Measurements from ENCODE around the gene TBL2.

The TBL2 gene

DNA sequence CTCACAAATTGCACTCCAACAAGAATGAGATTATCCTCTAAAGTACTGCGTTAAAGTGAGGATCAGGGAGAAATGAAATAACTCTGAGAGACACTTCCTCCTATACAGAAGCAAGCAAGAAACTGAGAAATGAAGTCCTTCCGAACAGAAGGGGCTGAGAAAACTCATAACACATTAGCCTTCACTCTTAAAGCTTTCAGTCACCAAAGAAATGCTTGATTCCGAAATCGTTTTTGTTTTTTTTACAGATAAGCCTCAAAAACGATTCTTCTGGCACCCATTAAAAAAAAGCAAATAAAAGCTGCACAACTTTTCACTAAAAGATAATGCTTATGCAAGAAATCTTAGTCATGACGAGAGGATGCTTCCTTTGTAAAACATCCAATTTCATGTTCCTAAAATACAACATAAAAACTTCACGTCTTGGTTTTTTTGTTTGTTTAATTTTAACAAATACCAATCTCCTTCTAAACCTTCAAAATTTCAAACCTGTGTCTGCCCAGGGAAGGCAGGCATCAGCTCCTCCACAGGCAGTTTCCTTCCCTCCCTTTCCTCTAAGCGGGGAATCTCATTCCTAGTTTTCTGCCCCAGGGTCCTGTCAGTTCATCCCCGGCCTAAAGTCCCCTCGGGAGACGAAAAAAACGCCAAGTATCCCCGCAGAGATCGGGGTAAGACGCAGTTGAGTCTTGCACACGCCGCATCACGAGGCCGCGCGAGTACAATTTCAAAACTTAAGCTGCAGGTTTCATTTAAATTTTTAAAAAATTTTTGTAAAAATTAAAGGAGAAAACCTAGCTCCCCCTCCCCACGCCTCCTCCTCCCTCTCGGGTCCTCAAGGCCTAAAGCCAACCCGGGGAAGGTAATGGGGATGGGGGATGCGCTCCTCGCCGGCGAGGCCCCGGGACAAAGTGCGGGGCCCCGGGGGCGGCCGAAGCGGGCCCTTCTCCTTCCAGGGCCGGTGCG, 57.4 kb downstream of the TBL2 start:
- peak overlapping the region; percentile 77 for H3K4me3 ChIP-seq (ENCODE audit: low read length)
- no peak for DNase-seq (ENCODE audit: low read depth)
- no peak for TF ChIP-seq CTCF (conservative IDR thresholded peaks at IDR 0.05; ENCODE audit: low read depth, low read length)

- DNase-seq (ENCODE audit: low read depth), result no peak
Observed at GRCh38 chr7:73519867-73520672, 58.3 kb downstream of the TBL2 start.

GRCh38 chr7:73518470-73518869, 59.9 kb downstream of the TBL2 start:
- no peak for TF ChIP-seq CTCF (conservative IDR thresholded peaks at IDR 0.05; ENCODE audit: low read depth, low read length)
- H3K4me3 ChIP-seq (ENCODE audit: low read length), result no peak overlapping the region
- no peak for DNase-seq (ENCODE audit: low read depth)

More at GRCh38 chr7:73519867-73520672, 58.3 kb downstream of the TBL2 start:
- no peak for TF ChIP-seq CTCF (conservative IDR thresholded peaks at IDR 0.05; ENCODE audit: low read depth, low read length)
- H3K4me3 ChIP-seq (ENCODE audit: low read length), result peak overlapping the region; percentile 77

Measured in retinal pigment epithelial cell (primary cell).